HepG2 (cell line): ENCODE results near the gene DMRTB1. TPM values are rescaled to one million over a fixed set of nuclear protein-coding genes. Genes with fewer than 3 reads are reported as not detected.

Source experiments
- ATAC-seq: fragments of 200-7000 bp; cut with Tn5 transposase; 3 replicates; pipeline ENCODE4 v1.9.1; 2020; ENCODE audit warnings: mild to moderate bottlenecking, moderate library complexity
- BruUV-seq: library from RNA; stranded (reverse); fragments of 400-500 nt; replicated peaks from 2 replicates; lab custom pipeline; 2021; lab: Mats Ljungman, UMichigan
- CTCF ChIA-PET: fragments of 300-600 bp; formaldehyde crosslinking; extraction: SDS; loops from one replicate; lab custom pipeline; 2021; ENCODE audit warnings: low total read pairs, inconsistent platforms, low intra/inter-chr PET ratio; lab: Yijun Ruan, JAX
- POLR2A ChIA-PET: fragments of 350-600 bp; sonication (Branson Sonifier 250); formaldehyde crosslinking; loops from one replicate; lab custom pipeline; 2020; ENCODE audit warnings: antibody characterized with exemption, inconsistent platforms; lab: Yijun Ruan, JAX
- DNase-seq: peaks from one replicate; pipeline ENCODE4 v3.0.0-alpha.2; 2015; ENCODE audit warnings: low spot score
- FAIRE-seq: peaks from 3 replicates; lab custom pipeline; 2011; peaks lifted over from hg19 to GRCh38; lab: Jason Lieb, UNC
- H2AFZ ChIP-seq: one replicate; pipeline ENCODE4 v1.6.1; 2011; ENCODE audit warnings: low read length, inconsistent platforms
- H3K27ac ChIP-seq: fragments of 300-600 bp; 3 replicates; pipeline ENCODE4 v1.8.0; 2011; ENCODE audit warnings: mixed run types, mild to moderate bottlenecking, mixed read lengths, low read length, inconsistent platforms; ENCODE audit not compliant: insufficient read depth; ENCODE audit errors: extremely low read length
- H3K27me3 ChIP-seq, 2 experiments: fragments of 200-600 bp in 1 of 2; 2 replicates in 1 of 2; 3 replicates in 1 of 2; pipeline versions ENCODE4 v1.6.0 to v1.8.0; 2011; ENCODE audit warnings: low read length in 2 of 2, mild to moderate bottlenecking in 2 of 2, moderate library complexity in 2 of 2, inconsistent platforms in 1 of 2; ENCODE audit not compliant: insufficient read depth in 2 of 2, control insufficient read depth in 1 of 2
- H3K36me3 ChIP-seq, 2 experiments: fragments of 200-600 bp in 1 of 2; replicated peaks in 1 of 2; 2 replicates in 1 of 2; 3 replicates in 1 of 2; pipeline versions ENCODE4 v1.5.1 to v1.8.0; 2011; ENCODE audit warnings: low read length in 2 of 2, inconsistent platforms in 1 of 2; ENCODE audit not compliant: insufficient read depth in 2 of 2, control insufficient read depth in 1 of 2
- H3K4me1 ChIP-seq: 2 replicates; pipeline ENCODE4 v1.5.1; 2012; ENCODE audit warnings: low read length, inconsistent platforms; ENCODE audit not compliant: insufficient read depth
- H3K4me2 ChIP-seq: 2 replicates; pipeline ENCODE4 v1.6.0; 2011; ENCODE audit warnings: low read depth, low read length, inconsistent platforms
- H3K4me3 ChIP-seq, 3 experiments: fragments of 200-600 bp in 1 of 3; sonication (generic), shearing (Covaris generic) in 1 of 3; replicated peaks in 1 of 3; 2 replicates each; pipeline ENCODE4 v1.5.1; 2011 to 2016; ENCODE audit warnings: low read length in 3 of 3, inconsistent platforms in 2 of 3, low read depth in 2 of 3, mild to moderate bottlenecking in 2 of 3, control low read depth in 1 of 3, mixed read lengths in 1 of 3; ENCODE audit not compliant: insufficient read depth in 1 of 3
- H3K79me2 ChIP-seq: one replicate; pipeline ENCODE4 v1.6.1; 2011; ENCODE audit warnings: low read length, inconsistent platforms; ENCODE audit not compliant: insufficient read depth
- H3K9ac ChIP-seq: 2 replicates; pipeline ENCODE4 v1.6.0; 2011; ENCODE audit warnings: mild to moderate bottlenecking, low read depth, low read length, inconsistent platforms; ENCODE audit not compliant: insufficient read depth
- H3K9me3 ChIP-seq: 2 replicates; pipeline ENCODE4 v1.5.1; 2012; ENCODE audit warnings: mild to moderate bottlenecking, low read length
- H4K20me1 ChIP-seq: 2 replicates; pipeline ENCODE4 v1.6.0; 2011; ENCODE audit warnings: inconsistent platforms, mild to moderate bottlenecking, low read length, moderate library complexity; ENCODE audit not compliant: insufficient read depth
- FOXJ3 ChIP-seq: sonication (generic); formaldehyde crosslinking; IDR thresholded peaks from 2 replicates; pipeline ENCODE4 v1.4.0; 2020; ENCODE audit warnings: missing genetic modification reagents, mild to moderate bottlenecking, borderline replicate concordance
- PPARG ChIP-seq: conservative IDR thresholded peaks from 2 replicates; pipeline ENCODE4 v1.6.1; 2016; ENCODE audit warnings: missing biosample characterization, missing genetic modification reagents
- TBX3 ChIP-seq: fragments of 450-650 bp; IDR thresholded peaks from 2 replicates; pipeline ENCODE4 v1.6.1; 2017; ENCODE audit warnings: antibody characterized with exemption, mild to moderate bottlenecking, inconsistent platforms, borderline replicate concordance
- ZMYM3 ChIP-seq: sonication (generic); formaldehyde crosslinking; IDR thresholded peaks from 2 replicates; pipeline ENCODE4 v1.5.1; 2020; ENCODE audit warnings: mild to moderate bottlenecking, missing genetic modification reagents
- ZNF629 ChIP-seq: sonication (generic); formaldehyde crosslinking; conservative IDR thresholded peaks from 2 replicates; pipeline ENCODE4 v1.5.0; 2020; ENCODE audit warnings: missing genetic modification reagents
- WGBS: methylation state at CpG from one replicate; pipeline ENCODE4 v1.1.6; 2017; ENCODE audit warnings: low lambda C conversion rate; 5-methylcytosine and 5-hydroxymethylcytosine counted together
- in situ Hi-C: cut with HindIII; loops from 2 replicates; pipeline ENCODE4 v1.10.0; 2017; ENCODE audit warnings: low pct_unique_long_range_greater_than_20kb; ENCODE audit not compliant: extremely low pct_ligation_motif_present
- intact Hi-C: fragments of 100-400 bp; cut with micrococcal nuclease; formaldehyde crosslinking; loops from one replicate; pipeline ENCODE4 v1.10.0; 2022; ENCODE audit not compliant: unreplicated experiment
- polyA plus RNA-seq, 8 experiments: library from polyadenylated mRNA; depleted of rRNA in 3 of 8; stranded (reverse) in 7 of 8; unstranded in 1 of 8; fragments of >200 nt; fragmentation: Illumina TruSeq in 4 of 8; extraction: Trizol in 4 of 8; gene quantifications; 2 replicates each; pipeline versions ENCODE4 v1.2.1 to v1.2.3, GENCODE V29; 2011 to 2016; ENCODE audit warnings: low read depth in 4 of 8, missing spikeins in 1 of 8, mixed read lengths in 1 of 8; ENCODE audit not compliant: insufficient read depth in 1 of 8
- total RNA-seq, 5 experiments: library from RNA; depleted of rRNA; stranded (reverse); fragments of >200 nt; fragmentation: Illumina TruSeq; extraction: Trizol; gene quantifications; 2 replicates each; pipeline ENCODE4 v1.2.3, GENCODE V29; 2016; ENCODE audit warnings: low read depth in 1 of 5

DMRTB1 gene
- total and polyA plus RNA-seq, 2 of the 13 experiments (the other 11 are each of a cell fraction or from before 2014, with no cell fraction given): not detected

GRCh38 chr1:53413175-53414001 lies 45.8 kb upstream of the DMRTB1 start:
- H3K79me2 ChIP-seq: no peaks in the 10 kb centered on the region
- H3K9ac ChIP-seq: no peak overlapping the region
- no peak for FAIRE-seq
- no peak overlapping the region for H2AFZ ChIP-seq
- no peaks in the 10 kb centered on the region for H3K4me1 ChIP-seq
- H3K27ac ChIP-seq: no peak overlapping the region
- H3K9me3 ChIP-seq: no peaks in the 10 kb centered on the region
- no peak overlapping the region for H3K4me3 ChIP-seq
- CTCF ChIA-PET: no interaction called here
- no TSS peak for BruUV-seq
- WGBS: 2% methylated on average over 8 of the region's 8 CpGs
- no peaks in the 10 kb centered on the region for H4K20me1 ChIP-seq
- POLR2A ChIA-PET: no interaction called here
- H3K36me3 ChIP-seq: no peaks in the 10 kb centered on the region
- H3K4me2 ChIP-seq: no peak overlapping the region
- in situ Hi-C loops: no loop called here
- ATAC-seq: peak; percentile 61; the same call in 2 of the 3 replicates
- H3K27me3 ChIP-seq: peaks cover 8 to 84% of the 10 kb centered on the region in 2 experiments; a peak in 4 of 5 replicates
- peak; percentile 16 for DNase-seq
- no peak for TF ChIP-seq ZMYM3 (CRISPR knock-in tag)
- peak; percentile 42; the same call in 1 of the 2 replicates for TF ChIP-seq TBX3
- TF ChIP-seq PPARG (CRISPR knock-in tag): 0 out of 2 replicates have a peak, but pooled peaks have one; percentile 26
- TF ChIP-seq, all 625 proteins: peak for 2
- intact Hi-C loops: no loop called here

DNA sequence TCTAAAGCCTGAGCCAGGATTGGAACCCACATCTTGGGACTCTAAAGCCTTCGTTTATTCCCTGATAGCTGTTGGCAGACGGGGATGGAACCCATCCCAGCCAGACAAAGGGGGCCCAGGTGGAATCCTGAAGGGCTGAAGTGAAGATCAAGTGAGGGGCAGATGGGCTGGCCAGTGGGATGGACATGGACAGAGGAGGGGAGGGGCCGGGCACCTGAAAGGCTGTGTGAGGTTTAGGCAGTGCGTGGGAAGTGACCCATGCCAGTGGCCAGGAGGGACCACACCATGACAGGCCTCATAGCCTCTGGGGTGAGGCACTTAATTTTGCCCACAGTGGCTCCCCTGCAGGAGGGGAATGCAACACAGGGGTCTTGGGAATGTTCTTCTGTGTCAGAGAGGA lies 44.6 kb upstream of the DMRTB1 start:
- no peaks in the 10 kb centered on the region for H3K36me3 ChIP-seq
- no peak overlapping the region for H3K4me3 ChIP-seq
- H2AFZ ChIP-seq: no peak overlapping the region
- ChIA-PET CTCF (no interaction called here), POLR2A (no interaction called here)
- H4K20me1 ChIP-seq: no peaks in the 10 kb centered on the region
- H3K4me2 ChIP-seq: no peak overlapping the region
- BruUV-seq: no TSS peak
- in situ Hi-C loops: no loop called here
- no peak overlapping the region for H3K9ac ChIP-seq
- no peak for DNase-seq
- H3K27me3 ChIP-seq: peaks cover 6 to 86% of the 10 kb centered on the region in 2 experiments; a peak in 3 of 5 replicates
- H3K27ac ChIP-seq: no peak overlapping the region
- intact Hi-C loops: no loop called here
- H3K79me2 ChIP-seq: no peaks in the 10 kb centered on the region
- 15% methylated on average over 4 of the region's 4 CpGs for WGBS
- TF ChIP-seq ZNF629 (no peak), FOXJ3 (CRISPR knock-in tag) (no peak)
- FAIRE-seq: no peak
- ATAC-seq: no peak
- H3K4me1 ChIP-seq: no peaks in the 10 kb centered on the region
- no peaks in the 10 kb centered on the region for H3K9me3 ChIP-seq
